K562 (cell line): ENCODE data around the gene CCR8. TPM values are rescaled to one million over a fixed set of nuclear protein-coding genes. Genes with fewer than 3 reads are reported as not detected.
A peak's percentile ranks its signal among the peaks of the same experiment; 100 is the strongest.

Experiments used
- CREBBP ChIP-seq: IDR thresholded peaks from one replicate; pipeline ENCODE4 v1.6.1; 2012; ENCODE audit warnings: low read depth, mild to moderate bottlenecking, control low read depth, inconsistent platforms, low read length
- ELF2 ChIP-seq: fragments of 250-450 bp; sonication (Bioruptor Pico); IDR thresholded peaks from 2 replicates; pipeline ENCODE4 v1.5.0; 2021; ENCODE audit warnings: mild to moderate bottlenecking
- ELF4 ChIP-seq: fragments of 450-650 bp; formaldehyde crosslinking; IDR thresholded peaks from 2 replicates; pipeline ENCODE4 v1.4.0; 2022; ENCODE audit warnings: missing genetic modification characterization
- ESRRA ChIP-seq: fragments of 450-650 bp; IDR thresholded peaks from 2 replicates; pipeline ENCODE4 v1.6.1; 2014; ENCODE audit warnings: low read depth, mild to moderate bottlenecking, moderate library complexity, borderline replicate concordance
- FOXK1 ChIP-seq: sonication (generic); formaldehyde crosslinking; IDR thresholded peaks from 2 replicates; pipeline ENCODE4 v1.8.0; 2022; ENCODE audit warnings: missing genetic modification reagents, mild to moderate bottlenecking, borderline replicate concordance
- OTX1 ChIP-seq: fragments of 450-650 bp; formaldehyde crosslinking; IDR thresholded peaks from 2 replicates; pipeline ENCODE4 v1.4.0; 2022; ENCODE audit warnings: mild to moderate bottlenecking
- POLR3G ChIP-seq: IDR thresholded peaks from 2 replicates; pipeline ENCODE4 v1.6.1; 2011; ENCODE audit not compliant: insufficient read length, insufficient replicate concordance; ENCODE audit errors: extremely low read depth
- PRDM10 ChIP-seq: fragments of 450-650 bp; IDR thresholded peaks from 2 replicates; pipeline ENCODE4 v1.6.1; 2018; ENCODE audit not compliant: partially characterized antibody
- SMAD3 ChIP-seq: fragments of 450-650 bp; formaldehyde crosslinking; conservative IDR thresholded peaks from 2 replicates; pipeline ENCODE4 v1.4.0; 2020; ENCODE audit warnings: mild to moderate bottlenecking
- SNAPC5 ChIP-seq: fragments of 250-450 bp; sonication (Bioruptor Pico); IDR thresholded peaks from 2 replicates; pipeline ENCODE4 v1.8.0; 2021; ENCODE audit warnings: moderate library complexity, mild to moderate bottlenecking, inconsistent platforms
- ZNF398 ChIP-seq: fragments of 250-450 bp; sonication (Bioruptor Pico); IDR thresholded peaks from 2 replicates; pipeline ENCODE4 v1.8.0; 2021; ENCODE audit warnings: moderate library complexity, mild to moderate bottlenecking, inconsistent platforms
- polyA plus RNA-seq, 8 experiments: library from polyadenylated mRNA; depleted of rRNA in 4 of 8; stranded (reverse) in 5 of 8; unstranded in 3 of 8; fragments of >200 nt; fragmentation: Nextera tagmentation in 2 of 8; fragmentation: Illumina TruSeq in 1 of 8; extraction: Ambion mirVana in 2 of 8; extraction: Trizol in 1 of 8; gene quantifications; 2 replicates each; pipeline versions ENCODE4 v1.2.1 to v1.2.3, GENCODE V29; 2011 to 2014; ENCODE audit warnings: inconsistent platforms in 1 of 8, missing spikeins in 1 of 8
- total RNA-seq, 7 experiments: library from RNA; depleted of rRNA in 6 of 7; stranded (reverse); fragments of >200 nt in 6 of 7; fragmentation: Illumina TruSeq in 2 of 7; extraction: Trizol in 2 of 7; gene quantifications; 2 replicates each; pipeline versions ENCODE4 v1.2.1 to v1.2.3, GENCODE V29; 2011 to 2021; ENCODE audit warnings: low replicate concordance in 1 of 7
- TF ChIP-seq, protein P1 (sequence below): sonication (generic); formaldehyde crosslinking; IDR thresholded peaks from 2 replicates; pipeline ENCODE4 v1.8.0; 2022; ENCODE audit warnings: mild to moderate bottlenecking, missing genetic modification reagents
- TF ChIP-seq, protein P2 (sequence below): fragments of 250-450 bp; sonication (Bioruptor Pico); IDR thresholded peaks from 2 replicates; pipeline ENCODE4 v1.5.0; 2021; ENCODE audit warnings: mild to moderate bottlenecking, borderline replicate concordance
- TF ChIP-seq, protein P3 (sequence below): fragments of 450-650 bp; IDR thresholded peaks from 2 replicates; pipeline ENCODE4 v1.6.1; 2016; ENCODE audit warnings: missing biosample characterization, missing genetic modification characterization

The CCR8 gene
- total and polyA plus RNA-seq, 9 of the 15 experiments (the other 6 are each of a cell fraction or from before 2014, with no cell fraction given), result not detected

DNA sequence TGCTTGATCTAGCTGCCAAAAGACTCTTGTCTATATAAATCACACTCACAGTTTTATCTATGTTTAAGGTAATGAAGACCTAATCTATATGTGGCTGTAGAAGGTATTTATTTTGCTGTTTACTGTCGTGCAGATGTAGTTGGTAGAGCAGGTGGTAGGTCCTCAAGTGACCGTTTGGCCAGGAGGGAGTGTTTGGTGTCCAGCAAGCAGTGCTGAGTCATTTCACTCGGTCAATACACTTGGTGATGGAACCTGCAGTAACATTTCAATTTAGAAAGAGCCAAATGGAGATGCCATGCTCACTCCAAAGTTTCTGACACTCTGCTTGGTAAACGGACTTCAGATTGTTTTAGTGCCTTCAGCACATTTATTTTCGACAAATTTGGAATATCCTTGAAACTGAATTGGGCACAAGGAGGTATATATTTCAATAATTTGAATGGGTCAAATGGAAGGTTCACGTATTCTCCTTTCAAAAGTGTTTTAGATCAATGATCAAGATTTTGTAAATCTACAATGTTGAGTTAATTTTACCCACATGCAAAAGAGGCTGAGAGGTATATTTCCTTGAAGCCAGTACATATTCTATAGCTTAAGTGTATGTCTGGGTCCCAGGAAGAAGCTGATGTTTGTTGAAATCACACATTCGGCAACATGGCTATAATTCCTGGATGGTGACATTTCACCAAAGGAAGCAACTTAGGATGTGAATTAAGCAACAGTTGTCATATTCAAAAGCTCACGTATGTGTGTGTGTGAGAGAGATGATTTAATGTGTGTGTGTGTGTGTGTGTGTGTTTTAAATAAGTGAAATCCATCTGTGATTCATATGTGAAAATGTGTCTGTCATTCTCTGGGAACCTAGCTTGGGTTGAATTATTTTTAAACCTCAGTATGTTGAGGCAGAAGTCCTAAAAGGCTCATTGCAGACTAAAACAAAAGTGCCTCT lies 42.0 kb upstream of the CCR8 start (continued):
- TF ChIP-seq PRDM10 (no peak), SNAPC5 (CRISPR knock-in tag) (no peak), OTX1 (CRISPR knock-in tag) (no peak), CREBBP (no peak), SMAD3 (CRISPR knock-in tag) (0 out of 2 replicates have a peak, but pooled peaks have one; percentile 42), ELF2 (CRISPR knock-in tag) (no peak), ELF4 (CRISPR knock-in tag) (no peak), POLR3G (no peak), ESRRA (no peak), FOXK1 (CRISPR knock-in tag) (no peak), ZNF398 (CRISPR knock-in tag) (no peak)
- TF ChIP-seq, protein P1, sequence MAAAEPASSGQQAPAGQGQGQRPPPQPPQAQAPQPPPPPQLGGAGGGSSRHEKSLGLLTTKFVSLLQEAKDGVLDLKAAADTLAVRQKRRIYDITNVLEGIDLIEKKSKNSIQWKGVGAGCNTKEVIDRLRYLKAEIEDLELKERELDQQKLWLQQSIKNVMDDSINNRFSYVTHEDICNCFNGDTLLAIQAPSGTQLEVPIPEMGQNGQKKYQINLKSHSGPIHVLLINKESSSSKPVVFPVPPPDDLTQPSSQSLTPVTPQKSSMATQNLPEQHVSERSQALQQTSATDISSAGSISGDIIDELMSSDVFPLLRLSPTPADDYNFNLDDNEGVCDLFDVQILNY, result no peak
- TF ChIP-seq, protein P2, sequence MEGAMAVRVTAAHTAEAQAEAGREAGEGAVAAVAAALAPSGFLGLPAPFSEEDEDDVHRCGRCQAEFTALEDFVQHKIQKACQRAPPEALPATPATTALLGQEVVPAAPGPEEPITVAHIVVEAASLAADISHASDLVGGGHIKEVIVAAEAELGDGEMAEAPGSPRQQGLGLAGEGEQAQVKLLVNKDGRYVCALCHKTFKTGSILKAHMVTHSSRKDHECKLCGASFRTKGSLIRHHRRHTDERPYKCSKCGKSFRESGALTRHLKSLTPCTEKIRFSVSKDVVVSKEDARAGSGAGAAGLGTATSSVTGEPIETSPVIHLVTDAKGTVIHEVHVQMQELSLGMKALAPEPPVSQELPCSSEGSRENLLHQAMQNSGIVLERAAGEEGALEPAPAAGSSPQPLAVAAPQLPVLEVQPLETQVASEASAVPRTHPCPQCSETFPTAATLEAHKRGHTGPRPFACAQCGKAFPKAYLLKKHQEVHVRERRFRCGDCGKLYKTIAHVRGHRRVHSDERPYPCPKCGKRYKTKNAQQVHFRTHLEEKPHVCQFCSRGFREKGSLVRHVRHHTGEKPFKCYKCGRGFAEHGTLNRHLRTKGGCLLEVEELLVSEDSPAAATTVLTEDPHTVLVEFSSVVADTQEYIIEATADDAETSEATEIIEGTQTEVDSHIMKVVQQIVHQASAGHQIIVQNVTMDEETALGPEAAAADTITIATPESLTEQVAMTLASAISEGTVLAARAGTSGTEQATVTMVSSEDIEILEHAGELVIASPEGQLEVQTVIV (CRISPR knock-in tag), result 0 out of 2 replicates have a peak, but pooled peaks have one; percentile 9
- TF ChIP-seq, protein P3, sequence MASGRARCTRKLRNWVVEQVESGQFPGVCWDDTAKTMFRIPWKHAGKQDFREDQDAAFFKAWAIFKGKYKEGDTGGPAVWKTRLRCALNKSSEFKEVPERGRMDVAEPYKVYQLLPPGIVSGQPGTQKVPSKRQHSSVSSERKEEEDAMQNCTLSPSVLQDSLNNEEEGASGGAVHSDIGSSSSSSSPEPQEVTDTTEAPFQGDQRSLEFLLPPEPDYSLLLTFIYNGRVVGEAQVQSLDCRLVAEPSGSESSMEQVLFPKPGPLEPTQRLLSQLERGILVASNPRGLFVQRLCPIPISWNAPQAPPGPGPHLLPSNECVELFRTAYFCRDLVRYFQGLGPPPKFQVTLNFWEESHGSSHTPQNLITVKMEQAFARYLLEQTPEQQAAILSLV (tag), result no peak
